HG02623 (cell line): ENCODE data around the gene PAFAH2.

Experiments used
- ATAC-seq: cut with Tn5 transposase; IDR thresholded peaks from one replicate; pipeline ENCODE4 v1.9.1; 2021; ENCODE audit warnings: moderate library complexity; ENCODE audit not compliant: unreplicated experiment

PAFAH2 gene

GRCh38 chr1:26031611-26032220, 33.9 kb upstream of the PAFAH2 start:
- ATAC-seq: no peak

GRCh38 chr1:26031196-26031595, 33.3 kb upstream of the PAFAH2 start:
- no peak for ATAC-seq

DNA sequence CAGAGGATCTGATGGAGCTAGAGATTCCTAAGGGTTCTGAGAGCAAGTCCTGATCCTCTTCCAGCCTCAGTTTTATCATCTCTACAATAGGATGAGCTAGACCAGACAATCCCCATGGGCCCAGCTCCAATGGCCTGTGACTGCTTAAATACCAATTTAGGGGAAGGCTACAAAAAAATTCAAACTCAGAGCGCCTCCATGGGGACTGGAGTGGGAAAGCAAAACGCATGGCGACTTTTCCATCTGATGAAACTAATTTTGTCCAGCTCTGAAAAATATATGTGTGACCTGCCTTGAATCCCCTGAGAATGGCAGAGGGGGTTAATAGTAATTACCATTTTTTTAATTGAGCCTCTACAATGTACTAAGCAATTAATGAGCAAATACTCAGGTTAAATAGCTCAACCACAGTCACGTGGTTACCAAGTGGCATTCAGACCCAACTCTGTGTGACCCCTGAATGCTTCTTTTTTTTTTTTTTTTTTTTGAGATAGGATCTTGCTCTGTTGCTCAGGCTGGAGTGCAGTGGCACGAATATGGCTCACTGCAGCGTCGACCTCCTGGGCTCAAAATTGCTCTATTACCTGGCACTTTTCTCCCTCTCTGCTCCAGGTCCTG, 32.1 kb upstream of the PAFAH2 start:
- ATAC-seq: no peak

DNA sequence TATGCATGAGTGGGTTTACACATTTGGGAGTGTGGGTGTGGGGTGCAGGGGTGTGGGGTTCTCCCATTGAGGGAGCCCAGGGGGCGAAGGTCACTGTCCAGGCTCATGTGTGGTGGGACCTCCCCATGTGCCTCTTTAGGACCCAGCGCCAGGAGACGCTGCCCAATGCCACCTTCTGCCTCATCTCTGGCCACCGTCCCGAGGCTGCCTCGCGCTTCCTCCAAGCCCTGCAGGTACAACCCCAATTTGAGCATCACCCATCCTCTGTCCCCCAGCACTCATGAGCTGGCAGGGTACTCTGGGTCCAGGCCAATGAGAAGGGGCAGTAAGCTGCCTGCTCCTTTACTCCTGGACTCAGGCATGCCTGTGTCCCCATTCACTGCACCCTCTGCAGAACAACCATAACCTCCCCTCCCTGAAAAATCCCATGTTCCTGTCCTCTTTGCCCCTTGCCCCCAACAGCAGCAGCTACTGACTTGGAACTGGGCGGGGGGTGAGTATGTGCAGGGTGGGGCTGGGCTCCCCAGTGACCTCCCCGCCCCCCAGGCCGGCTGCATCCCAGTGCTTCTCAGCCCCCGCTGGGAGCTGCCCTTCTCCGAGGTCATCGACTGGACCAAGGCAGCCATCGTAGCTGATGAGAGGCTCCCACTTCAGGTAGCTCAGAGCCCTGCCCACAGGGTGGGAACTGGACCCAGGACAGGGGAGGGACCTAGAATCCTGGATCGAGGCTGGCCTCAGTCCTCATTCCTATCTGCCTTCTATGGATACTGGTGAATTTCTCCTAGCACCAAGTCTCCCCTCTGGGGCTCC, 31.4 kb upstream of the PAFAH2 start:
- no peak for ATAC-seq

DNA sequence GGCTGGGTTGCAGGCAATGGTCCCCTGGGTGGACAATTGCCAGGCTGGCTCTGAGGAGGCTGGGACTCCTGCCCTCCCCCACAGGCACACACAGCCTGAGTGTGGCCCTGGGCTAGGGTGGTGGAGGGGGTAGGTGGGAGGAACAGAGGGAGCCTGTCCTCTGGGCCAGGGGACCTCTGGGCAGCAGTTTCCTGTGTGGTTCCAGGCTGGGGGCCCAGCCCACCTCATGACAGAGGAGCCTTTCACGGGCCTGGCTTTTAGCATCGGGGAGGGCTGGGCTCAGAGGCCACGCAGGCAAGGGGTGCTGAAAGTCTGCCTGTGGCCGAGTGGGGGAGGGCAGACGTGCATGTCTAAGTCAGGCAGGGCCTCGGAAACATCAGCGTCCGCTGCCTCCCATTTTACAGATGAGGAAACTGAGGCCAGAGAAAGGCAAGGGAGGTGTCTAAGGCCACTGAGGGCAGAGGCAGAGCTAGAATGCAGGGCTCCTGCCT, 30.7 kb upstream of the PAFAH2 start:
- ATAC-seq: no peak

- no peak for ATAC-seq
Observed at GRCh38 chr1:26027716-26028489, 30.0 kb upstream of the PAFAH2 start.

DNA sequence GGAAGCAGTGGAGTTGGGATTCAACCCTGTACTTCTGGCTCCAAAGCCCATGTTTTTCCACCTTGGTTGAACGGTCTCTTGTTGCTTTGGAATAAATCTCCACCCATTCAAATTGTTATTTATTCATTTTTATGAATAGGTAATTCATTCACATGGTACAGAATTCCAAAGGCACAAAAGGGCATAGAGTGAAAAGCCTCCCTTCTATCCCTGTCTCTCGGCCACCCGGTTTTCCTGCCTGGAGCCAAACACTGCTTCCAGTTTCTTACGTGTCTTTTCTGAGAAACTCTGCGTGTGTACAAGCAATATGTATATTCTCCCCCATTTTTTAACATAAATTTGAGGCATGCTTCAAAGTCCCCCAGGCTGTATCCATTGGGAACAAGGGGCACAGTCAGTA, 27.7 kb upstream of the PAFAH2 start:
- no peak for ATAC-seq

GRCh38 chr1:26025060-26025459, 27.2 kb upstream of the PAFAH2 start:
- ATAC-seq: no peak

DNA sequence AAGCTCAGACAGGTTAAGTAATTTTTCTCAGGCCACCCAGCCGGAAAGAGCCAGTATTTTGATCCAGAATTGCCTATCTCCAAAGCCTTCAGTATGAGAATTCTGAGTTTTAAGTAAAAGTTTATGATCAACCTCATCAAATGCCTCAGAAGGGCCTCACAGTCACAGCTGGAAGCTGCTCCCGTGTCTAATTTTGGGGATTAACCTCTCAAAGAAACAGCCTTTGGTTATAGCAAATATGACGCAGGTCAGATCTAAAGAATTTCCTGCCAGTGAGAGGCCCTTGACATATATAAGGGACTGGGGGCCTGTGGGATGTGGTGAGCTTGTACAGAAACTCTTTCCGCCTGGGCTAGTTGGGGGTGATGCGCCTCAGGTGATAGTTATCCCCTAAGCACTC, 26.0 kb upstream of the PAFAH2 start:
- no peak for ATAC-seq

DNA sequence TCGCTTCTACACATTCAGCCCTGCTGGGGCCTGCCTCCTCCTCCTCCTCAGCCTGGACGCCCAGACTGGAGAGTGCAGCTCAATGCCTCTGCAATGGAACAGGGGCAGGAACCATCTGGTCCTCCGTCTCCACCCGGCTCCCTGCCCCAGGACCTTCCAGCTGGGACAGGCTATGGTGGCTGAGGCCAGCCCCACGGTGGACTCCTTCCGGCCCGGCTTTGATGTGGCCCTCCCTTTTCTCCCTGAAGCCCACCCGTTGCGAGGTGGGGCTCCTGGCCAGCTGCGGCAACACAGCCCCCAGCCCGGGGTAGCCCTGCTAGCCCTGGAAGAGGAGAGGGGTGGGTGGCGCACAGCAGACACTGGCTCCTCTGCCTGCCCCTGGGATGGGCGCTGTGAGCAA, 25.1 kb upstream of the PAFAH2 start:
- no peak for ATAC-seq

DNA sequence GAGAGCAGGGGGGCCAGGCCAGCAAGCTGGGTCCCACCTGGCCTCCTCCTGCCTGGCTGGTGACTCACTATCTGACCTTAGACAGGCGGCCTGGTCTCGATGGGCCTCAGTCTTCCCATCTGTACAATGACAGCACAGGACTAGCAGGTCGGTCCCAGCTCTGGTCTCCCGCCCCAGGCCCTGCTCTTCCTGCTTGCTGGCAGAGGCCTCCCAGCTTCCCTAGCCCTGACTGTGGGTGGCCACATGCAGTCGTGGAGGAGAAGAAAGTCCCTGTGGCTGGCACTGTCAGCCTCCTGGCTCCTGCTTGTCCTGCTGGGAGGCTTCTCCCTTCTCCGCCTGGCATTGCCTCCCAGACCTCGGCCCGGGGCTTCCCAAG, 24.5 kb upstream of the PAFAH2 start:
- no peak for ATAC-seq

DNA sequence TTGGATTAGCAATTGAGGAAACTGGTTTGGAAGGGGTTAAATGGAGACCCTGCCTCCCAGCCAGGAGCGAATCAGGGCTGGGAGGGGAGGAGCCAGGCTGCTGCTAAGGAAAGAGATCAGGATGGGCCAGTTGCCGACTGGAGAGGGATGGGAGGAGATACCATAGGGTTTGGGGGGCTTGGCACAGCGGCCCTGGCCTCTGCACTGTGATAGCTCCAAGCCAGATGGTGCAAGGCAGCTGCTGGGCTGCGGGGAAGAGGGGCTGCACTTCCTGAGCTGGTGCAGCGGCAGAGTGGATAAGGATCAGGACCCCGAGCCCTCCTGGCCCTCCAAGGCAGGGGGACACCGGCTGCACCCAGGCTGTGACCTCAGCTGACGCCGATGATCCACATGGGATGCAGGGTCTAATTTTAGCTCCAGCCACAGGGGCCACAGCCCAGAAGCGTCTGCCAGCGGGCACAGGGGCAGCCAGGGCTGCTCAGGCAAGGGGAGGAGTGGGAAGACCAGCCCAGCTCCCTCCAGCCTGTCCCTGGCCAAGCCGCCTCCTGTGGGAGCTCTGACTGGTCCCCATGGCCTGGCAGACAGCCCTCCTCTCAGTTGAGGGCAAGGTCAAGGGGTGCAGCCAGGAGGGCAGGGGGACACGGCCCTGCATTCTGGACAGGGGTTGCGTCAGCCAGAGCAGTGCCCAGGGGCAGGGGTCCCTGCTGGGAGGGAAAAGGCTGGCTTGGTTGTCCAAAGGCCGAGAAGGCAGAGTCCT, 24.0 kb upstream of the PAFAH2 start, which contains the start of gene EXTL1:
Gene EXTL1 (plus strand): TSS at position 129 of the 757 bp plus-strand sequence. CDS start 872 bp downstream, outside the sequence.
- ATAC-seq: no peak

GRCh38 chr1:26020941-26021646, 23.2 kb upstream of the PAFAH2 start:
- ATAC-seq: no peak

- ATAC-seq: no peak
Observed at GRCh38 chr1:26020330-26020768, 22.5 kb upstream of the PAFAH2 start.

- no peak for ATAC-seq
Observed at GRCh38 chr1:26019641-26020315, 21.9 kb upstream of the PAFAH2 start.

GRCh38 chr1:26017606-26018005, 19.7 kb upstream of the PAFAH2 start:
- no peak for ATAC-seq

GRCh38 chr1:26016953-26017545, 19.2 kb upstream of the PAFAH2 start:
- ATAC-seq: no peak

GRCh38 chr1:26016258-26016952, 18.5 kb upstream of the PAFAH2 start:
- no peak for ATAC-seq
